ENCODE measurements around the gene N4BP2L2.

DNA sequence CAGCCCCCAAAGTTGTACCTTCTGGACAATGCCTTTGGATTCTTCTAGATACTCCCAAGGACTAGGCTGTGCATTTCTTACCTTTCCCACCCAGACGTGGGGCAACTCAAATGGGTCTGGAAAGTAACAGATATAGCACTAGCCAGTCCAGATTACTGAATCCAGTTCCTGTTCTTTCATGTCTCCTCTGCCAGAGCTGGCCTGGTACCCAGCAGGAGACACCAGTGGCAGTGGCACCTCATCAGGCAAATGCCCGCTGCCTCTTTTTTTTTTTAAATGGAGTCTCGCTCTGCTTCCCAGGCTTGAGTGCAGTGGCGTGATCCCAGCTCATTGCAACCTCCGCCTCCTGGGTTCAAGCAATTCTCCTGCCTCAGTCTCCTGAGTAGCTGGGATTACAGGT is 43.2 kb downstream of the N4BP2L2 start:
- TF ChIP-seq POLR2A (IDR thresholded peaks at IDR 0.05) = no peak
- TF ChIP-seq CTCF (IDR thresholded peaks at IDR 0.05) = no peak
